Prostate gland (tissue), 2 donors: ENCODE data around the gene WASF1.

ENCODE experiments used
- CTCF ChIP-seq, 4 experiments: fragments of 200-600 bp in 2 of 4; fragments of 450-650 bp in 2 of 4; sonication (generic) in 2 of 4; IDR thresholded peaks; 1 replicate in 3 of 4; 2 replicates in 1 of 4; pipeline ENCODE4 v1.5.1; 2016 to 2019; ENCODE audit warnings: antibody characterized with exemption in 4 of 4, mild to moderate bottlenecking in 2 of 4, moderate library complexity in 2 of 4
- POLR2A ChIP-seq: fragments of 450-650 bp; IDR thresholded peaks from one replicate; pipeline ENCODE4 v1.6.1; 2016; ENCODE audit warnings: antibody characterized with exemption, mild to moderate bottlenecking
- POLR2AphosphoS5 ChIP-seq: sonication (generic); formaldehyde crosslinking; IDR thresholded peaks from one replicate; pipeline ENCODE4 v1.6.1; 2017; ENCODE audit warnings: antibody characterized with exemption

GRCh38 chr6:110190726-110191125 is 11.3 kb upstream of the WASF1 start:
- TF ChIP-seq CTCF (IDR thresholded peaks at IDR 0.05) (no peak), POLR2A (no peak), POLR2AphosphoS5 (no peak)
